Fibroblast of lung (primary cell): ENCODE results near the gene DHODH.

Source experiments
- EZH2 ChIP-seq: IDR thresholded peaks from 2 replicates; pipeline ENCODE4 v1.5.1; 2012; ENCODE audit warnings: low read length, control low read depth, mild to moderate bottlenecking; ENCODE audit errors: missing control alignments
- TF ChIP-seq, protein P1 (sequence below), 2 donors: IDR thresholded peaks in 1 of 2; conservative IDR thresholded peaks in 1 of 2; 1 replicate in 1 of 2; 2 replicates in 1 of 2; pipeline ENCODE4 v1.5.1; 2011 to 2012; ENCODE audit warnings: low read length in 2 of 2, control low read depth in 1 of 2, inconsistent platforms in 1 of 2, low read depth in 1 of 2, mild to moderate bottlenecking in 1 of 2

DNA sequence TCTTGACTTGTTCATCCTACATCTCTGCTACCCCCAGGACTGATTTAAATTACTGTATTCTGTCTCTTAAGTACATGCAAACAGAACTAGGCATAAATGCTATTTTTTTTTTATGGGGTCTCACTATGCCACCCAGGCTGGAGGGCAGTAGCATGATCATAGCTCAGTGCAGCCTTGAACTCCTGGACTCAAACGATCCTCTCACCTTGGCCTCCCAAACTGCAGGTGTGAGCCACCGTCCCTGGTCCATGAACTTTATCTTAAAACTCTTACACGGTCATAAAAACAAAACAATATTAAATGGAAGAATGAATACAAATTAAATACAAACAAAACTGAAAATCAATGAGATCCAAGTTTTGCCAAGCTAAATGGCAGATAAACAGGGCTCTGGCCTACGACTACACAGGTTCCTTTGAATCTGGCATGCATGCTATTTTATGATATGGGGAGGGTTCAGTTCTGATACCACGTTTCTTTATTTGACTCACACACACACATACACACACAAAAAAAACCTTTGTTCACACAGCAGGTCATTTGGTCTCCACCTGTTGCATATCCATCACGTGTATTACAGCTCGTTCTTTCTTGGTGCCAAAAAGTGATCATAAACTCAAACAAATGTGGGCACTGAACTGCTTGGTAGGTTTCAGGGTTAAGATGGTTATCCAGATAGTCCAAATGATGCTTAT lies 7.2 kb upstream of the DHODH start:
- TF ChIP-seq, protein P1, sequence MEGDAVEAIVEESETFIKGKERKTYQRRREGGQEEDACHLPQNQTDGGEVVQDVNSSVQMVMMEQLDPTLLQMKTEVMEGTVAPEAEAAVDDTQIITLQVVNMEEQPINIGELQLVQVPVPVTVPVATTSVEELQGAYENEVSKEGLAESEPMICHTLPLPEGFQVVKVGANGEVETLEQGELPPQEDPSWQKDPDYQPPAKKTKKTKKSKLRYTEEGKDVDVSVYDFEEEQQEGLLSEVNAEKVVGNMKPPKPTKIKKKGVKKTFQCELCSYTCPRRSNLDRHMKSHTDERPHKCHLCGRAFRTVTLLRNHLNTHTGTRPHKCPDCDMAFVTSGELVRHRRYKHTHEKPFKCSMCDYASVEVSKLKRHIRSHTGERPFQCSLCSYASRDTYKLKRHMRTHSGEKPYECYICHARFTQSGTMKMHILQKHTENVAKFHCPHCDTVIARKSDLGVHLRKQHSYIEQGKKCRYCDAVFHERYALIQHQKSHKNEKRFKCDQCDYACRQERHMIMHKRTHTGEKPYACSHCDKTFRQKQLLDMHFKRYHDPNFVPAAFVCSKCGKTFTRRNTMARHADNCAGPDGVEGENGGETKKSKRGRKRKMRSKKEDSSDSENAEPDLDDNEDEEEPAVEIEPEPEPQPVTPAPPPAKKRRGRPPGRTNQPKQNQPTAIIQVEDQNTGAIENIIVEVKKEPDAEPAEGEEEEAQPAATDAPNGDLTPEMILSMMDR (conservative IDR thresholded peaks at IDR 0.05 in 1 of 2, IDR thresholded peaks at IDR 0.05 in 1 of 2; ENCODE audit: low read depth in 1 of 2, low read length in 2 of 2): no peak
- TF ChIP-seq EZH2: no peak
